Measurements from ENCODE around the gene RIPK3. TPM values are rescaled to one million over a fixed set of nuclear protein-coding genes. Genes with fewer than 3 reads are reported as not detected.
A peak's percentile ranks its signal among the peaks of the same experiment; 100 is the strongest.

RIPK3 gene
- total and polyA plus RNA-seq, 8 donors: 3.9 to 13.0 (median 6.1) TPM

DNA sequence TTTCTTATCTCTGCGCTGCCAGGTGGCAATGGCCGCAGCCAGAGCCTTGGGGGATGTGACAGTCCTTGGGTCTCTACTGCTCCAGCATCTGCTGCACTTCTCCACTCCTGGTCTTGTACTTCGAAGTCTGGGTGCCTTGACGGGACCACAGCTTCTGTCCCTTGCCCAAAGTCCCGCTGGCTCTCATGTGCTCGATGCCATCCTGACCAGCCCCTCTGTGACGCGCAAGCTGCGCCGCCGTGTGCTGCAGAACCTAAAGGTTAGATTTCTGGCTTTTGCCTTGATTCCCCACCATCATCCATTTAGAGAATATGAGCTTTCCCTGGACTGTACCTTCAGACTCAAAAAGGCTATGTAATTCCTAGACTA, 35.8 kb downstream of the RIPK3 start:
- H3K36me3 ChIP-seq: peaks cover 0 to 44% (median 28%) of the 10 kb centered on the region in 3 donors
- FAIRE-seq (no peak), DNase-seq (no peak), ATAC-seq (no peak)
- H3K9me3 ChIP-seq: no peaks in the 10 kb centered on the region
- no peak for TF ChIP-seq CTCF (IDR thresholded peaks at IDR 0.05)
- 94 to 97% methylated on average over 11 of the region's 11 CpGs for WGBS, 2 donors
- peaks cover 10 to 31% (median 31%) of the 10 kb centered on the region in 3 donors for H3K4me1 ChIP-seq
- intact Hi-C loops (cut with DNase I): no loop called here
- H3K27ac ChIP-seq: no peak overlapping the region
- no peak overlapping the region for H3K4me3 ChIP-seq
- no peaks in the 10 kb centered on the region for H3K27me3 ChIP-seq

DNA sequence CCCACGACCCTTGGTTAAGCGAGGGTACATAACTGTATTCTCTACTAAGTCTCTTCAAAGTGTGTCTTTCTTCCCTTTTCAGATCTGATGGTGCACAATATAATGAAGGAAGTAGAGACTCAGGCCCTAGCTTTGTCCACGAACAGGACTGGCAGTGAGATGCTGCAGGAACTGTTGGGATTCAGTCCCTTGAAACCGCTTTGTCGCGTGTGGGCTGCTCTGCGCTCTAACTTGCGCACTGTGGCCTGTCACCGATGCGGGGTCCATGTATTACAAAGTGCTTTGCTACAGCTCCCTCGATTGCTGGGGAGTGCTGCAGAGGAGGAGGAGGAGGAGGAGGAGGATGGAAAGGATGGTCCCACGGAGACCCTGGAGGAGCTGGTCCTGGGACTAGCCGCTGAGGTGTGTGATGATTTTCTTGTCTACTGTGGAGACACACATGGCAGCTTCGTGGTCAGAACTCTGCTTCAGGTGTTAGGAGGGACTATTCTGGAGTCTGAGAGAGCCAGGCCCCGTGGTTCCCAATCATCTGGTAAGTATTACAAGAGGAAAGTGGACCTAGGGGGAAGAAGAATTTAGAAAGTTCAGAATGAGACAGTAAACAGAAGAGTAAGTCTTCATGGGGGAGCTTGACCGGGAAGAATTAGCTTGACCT, 39.3 kb downstream of the RIPK3 start:
- no peaks in the 10 kb centered on the region for H3K27me3 ChIP-seq
- FAIRE-seq (no peak), ATAC-seq (no peak), DNase-seq (no peak)
- peak overlapping the region; percentile 54 to 92 (median 74) for H3K4me3 ChIP-seq
- H3K36me3 ChIP-seq: peaks cover 0 to 40% (median 33%) of the 10 kb centered on the region in 3 donors
- H3K4me1 ChIP-seq: peaks cover 9 to 29% (median 13%) of the 10 kb centered on the region in 3 donors
- 15 to 23% methylated on average over 16 of the region's 16 CpGs for WGBS, 2 donors
- H3K9me3 ChIP-seq: no peaks in the 10 kb centered on the region
- H3K27ac ChIP-seq: peak overlapping the region in 2 of 4 donors; percentile 68 to 82
- no peak for TF ChIP-seq CTCF (IDR thresholded peaks at IDR 0.05)
- intact Hi-C loops (cut with DNase I): no loop called here

DNA sequence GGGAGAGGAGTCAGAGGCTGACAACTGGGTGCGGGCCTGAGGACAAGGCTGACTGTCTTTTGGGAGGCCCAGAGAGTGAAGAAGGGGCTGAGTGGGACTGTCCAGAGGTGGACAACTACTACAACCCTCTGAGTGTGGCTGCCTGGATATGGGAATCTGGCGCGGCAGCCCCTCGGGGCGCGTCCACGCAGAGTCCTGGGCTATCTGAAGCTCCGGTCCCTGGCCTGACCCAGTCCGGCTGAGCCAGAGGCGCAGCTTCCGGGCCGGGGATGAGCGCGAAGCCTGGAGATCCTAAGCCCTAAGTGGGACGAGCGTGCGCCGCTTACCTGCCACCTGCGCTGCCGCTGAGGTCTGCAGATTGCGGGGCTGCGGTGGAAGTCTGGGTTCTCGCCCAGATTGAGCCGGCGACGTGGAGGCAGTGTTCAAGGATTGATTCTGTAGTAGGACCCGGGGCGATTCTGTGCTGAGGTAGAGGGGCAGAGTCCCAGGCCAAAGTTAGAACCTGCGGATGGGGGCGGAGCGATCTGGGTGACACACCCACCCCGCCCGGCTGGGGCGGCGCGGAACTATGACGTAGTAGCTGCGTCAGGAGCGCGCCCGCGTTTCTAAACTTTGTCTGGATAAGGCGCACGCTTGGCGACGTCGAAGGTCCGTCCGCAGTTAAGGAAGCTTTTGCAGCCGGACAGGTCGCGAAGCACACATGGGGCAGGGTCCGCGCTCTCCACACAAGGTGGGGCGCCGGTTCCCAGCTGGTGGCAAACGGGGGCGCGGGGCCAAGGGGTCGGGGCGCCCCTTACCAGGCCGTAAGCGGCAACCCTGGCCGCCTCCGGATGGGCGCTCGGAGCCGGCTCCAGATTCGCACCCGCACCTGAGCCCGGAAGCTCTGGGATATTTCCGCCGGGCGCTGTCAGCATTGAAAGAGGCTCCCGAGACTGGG, 40.3 kb downstream of the RIPK3 start, which contains the start of the genes DHRS1 and NOP9:
TSS of gene DHRS1 (minus strand) at position 526 of the 937 bp plus-strand sequence. CDS start 674 bp downstream, outside the sequence.
TSS of gene NOP9 (plus strand) at position 596 of the 937 bp plus-strand sequence. CDS start at position 701, 105 bp downstream.
- no peak for TF ChIP-seq CTCF (IDR thresholded peaks at IDR 0.05)
- no peaks in the 10 kb centered on the region for H3K27me3 ChIP-seq
- ATAC-seq (peak; percentile 92 to 96 (median 94)), DNase-seq (peak; percentile 85 to 98 (median 94)), FAIRE-seq (no peak)
- H3K9me3 ChIP-seq: no peaks in the 10 kb centered on the region
- H3K36me3 ChIP-seq: peaks cover 0 to 35% (median 25%) of the 10 kb centered on the region in 3 donors
- peak within 1 kb of the TSS; percentile 68 to 83 (median 78) for H3K27ac ChIP-seq
- intact Hi-C loops (cut with DNase I): loop anchor here in 1 of 3 donors (5.0 kb wide), 1 partner anchor 52 kb away; no protein-coding TSS in a partner anchor
- H3K4me1 ChIP-seq: peaks cover 9 to 29% (median 13%) of the 10 kb centered on the region in 3 donors
- H3K4me3 ChIP-seq: peak within 1 kb of the TSS; percentile 54 to 92 (median 74)
- WGBS, 2 donors: 0 to 1% methylated on average over 75 of the region's 75 CpGs

DNA sequence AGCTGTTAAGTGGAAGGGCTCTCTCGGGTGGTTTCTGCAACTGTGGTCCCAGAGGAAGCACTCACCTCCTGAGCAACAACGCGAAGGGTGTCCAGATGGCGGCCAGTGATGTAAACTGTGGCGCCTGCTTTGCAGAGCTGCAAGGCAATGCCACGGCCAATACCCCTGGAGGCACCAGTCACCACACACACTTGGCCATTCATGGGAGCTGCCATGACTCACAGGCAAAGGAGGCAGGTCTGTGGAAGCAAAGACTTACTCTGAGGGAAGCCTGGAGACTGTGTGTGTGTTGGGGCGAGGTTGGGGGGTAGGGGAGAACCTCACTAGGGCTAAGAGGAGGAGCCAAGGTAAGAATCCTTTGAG, 40.9 kb downstream of the RIPK3 start:
- WGBS, 2 donors: 27% methylated on average over 7 of the region's 7 CpGs
- peak; percentile 13 to 42 (median 24) for ATAC-seq

More for the DNA sequence above, 40.9 kb downstream of the RIPK3 start:
- DNase-seq (peak in 1 of 6 donors; percentile 41), FAIRE-seq (no peak)
- peaks cover 0 to 29% (median 19%) of the 10 kb centered on the region in 3 donors for H3K36me3 ChIP-seq
- H3K9me3 ChIP-seq: no peaks in the 10 kb centered on the region
- H3K4me3 ChIP-seq: peak overlapping the region; percentile 54 to 92 (median 74)
- H3K27me3 ChIP-seq: no peaks in the 10 kb centered on the region
- peak overlapping the region; percentile 68 to 83 (median 78) for H3K27ac ChIP-seq
- TF ChIP-seq CTCF (IDR thresholded peaks at IDR 0.05): no peak
- intact Hi-C loops (cut with DNase I): loop anchor here in 1 of 3 donors (5.0 kb wide), 1 partner anchor 52 kb away; no protein-coding TSS in a partner anchor
- H3K4me1 ChIP-seq: peaks cover 9 to 29% (median 13%) of the 10 kb centered on the region in 3 donors
